Stomach (tissue), 9 donors: ENCODE measurements around the gene VIT. TPM values are rescaled to one million over a fixed set of nuclear protein-coding genes. Genes with fewer than 3 reads are reported as not detected.
A peak's percentile ranks its signal among the peaks of the same experiment; 100 is the strongest.

Experiments
- DNase-seq, 2 donors: peaks; one replicate each; pipeline versions ENCODE4 v3.0.0 to v3.0.0-alpha.2; 2013 to 2019
- H3K27ac ChIP-seq, 5 donors: fragments of 200-600 bp in 4 of 5; sonication (generic) in 4 of 5; one replicate each; pipeline ENCODE4 v1.5.1; 2013 to 2019; ENCODE audit warnings: mild to moderate bottlenecking in 1 of 5, moderate library complexity in 1 of 5
- H3K27me3 ChIP-seq, 3 donors: fragments of 200-600 bp; sonication (generic); one replicate each; pipeline ENCODE4 v1.5.1; 2017 to 2019; ENCODE audit warnings: mixed run types in 1 of 3
- H3K36me3 ChIP-seq, 4 donors: fragments of 200-600 bp; sonication (generic); 1 replicate in 3 of 4; 2 replicates in 1 of 4; pipeline ENCODE4 v1.5.1; 2016 to 2019
- H3K4me1 ChIP-seq, 4 donors: fragments of 200-600 bp; sonication (generic); one replicate each; pipeline ENCODE4 v1.5.1; 2016 to 2019
- H3K4me3 ChIP-seq, 4 donors: fragments of 200-600 bp; sonication (generic) in 3 of 4; one replicate each; pipeline ENCODE4 v1.5.1; 2016 to 2019; ENCODE audit warnings: mild to moderate bottlenecking in 1 of 4
- H3K9me3 ChIP-seq, 4 donors: fragments of 200-600 bp; sonication (generic); one replicate each; pipeline ENCODE4 v1.5.1; 2016 to 2019
- CTCF ChIP-seq, 7 experiments: fragments of 450-650 bp in 4 of 7; fragments of 200-600 bp in 3 of 7; sonication (generic) in 3 of 7; IDR thresholded peaks; one replicate each; pipeline ENCODE4 v1.5.1; 2016 to 2019; ENCODE audit warnings: antibody characterized with exemption in 7 of 7, control low read depth in 2 of 7, mild to moderate bottlenecking in 1 of 7
- EP300 ChIP-seq: sonication (generic); formaldehyde crosslinking; IDR thresholded peaks from one replicate; pipeline ENCODE4 v1.6.1; 2017; ENCODE audit warnings: antibody characterized with exemption
- POLR2A ChIP-seq, 4 donors: fragments of 450-650 bp; IDR thresholded peaks; one replicate each; pipeline ENCODE4 v1.6.1; 2016; ENCODE audit warnings: antibody characterized with exemption in 4 of 4, control low read depth in 2 of 4, mild to moderate bottlenecking in 1 of 4, moderate library complexity in 1 of 4
- POLR2AphosphoS5 ChIP-seq, 3 donors: sonication (generic); formaldehyde crosslinking; IDR thresholded peaks; one replicate each; pipeline ENCODE4 v1.6.1; 2016; ENCODE audit warnings: antibody characterized with exemption in 3 of 3
- WGBS, 5 donors: extraction: QIAGEN DNeasy Blood & Tissue Kit in 3 of 5; methylation state at CpG; one replicate each; pipeline versions ENCODE4 v1.1.5 to v1.1.7; 2013 to 2018; 5-methylcytosine and 5-hydroxymethylcytosine counted together
- intact Hi-C: fragments of 100-400 bp; cut with DNase I; formaldehyde crosslinking; loops from one replicate; pipeline ENCODE4 v1.15.1; 2023; ENCODE audit warnings: low total_unique reads
- polyA plus RNA-seq, 3 donors: library from polyadenylated mRNA; stranded (reverse); fragments of 200-250 nt; gene quantifications; one replicate each; pipeline ENCODE4 v1.2.3, GENCODE V29; 2013
- total RNA-seq, 5 donors: library from RNA; depleted of rRNA; stranded (reverse); fragments of >200 nt; gene quantifications; one replicate each; pipeline versions ENCODE4 v1.1.0 to v1.2.3, GENCODE V29; 2014 to 2016
- donor health status: healthy with polysubstance abuse.
- donor health status: Bipolar disorder and iron deficiency.
- donor health status: healthy.

The VIT gene
- total and polyA plus RNA-seq, 8 donors, result 0.12 to 9.1 (median 2.0) TPM; not detected in 2

- no peak overlapping the region for H3K4me3 ChIP-seq
- H3K4me1 ChIP-seq, result peaks cover 0 to 6% (median 3%) of the 10 kb centered on the region in 4 donors
- no peaks in the 10 kb centered on the region for H3K9me3 ChIP-seq
- H3K27me3 ChIP-seq, result no peaks in the 10 kb centered on the region
- intact Hi-C loops, result no loop called here
- no peaks in the 10 kb centered on the region for H3K36me3 ChIP-seq
- no peak for DNase-seq
- H3K27ac ChIP-seq, result no peak overlapping the region
- TF ChIP-seq POLR2A (IDR thresholded peaks at IDR 0.05), result no peak
- no peak for TF ChIP-seq POLR2AphosphoS5 (IDR thresholded peaks at IDR 0.05)
Observed at GRCh38 chr2:36659872-36660312, 36.6 kb upstream of the VIT start.

- TF ChIP-seq CTCF (IDR thresholded peaks at IDR 0.05) (no peak), POLR2A (IDR thresholded peaks at IDR 0.05) (no peak), POLR2AphosphoS5 (IDR thresholded peaks at IDR 0.05) (no peak), EP300 (no peak)
- 82 to 90% (median 85%) methylated on average over 8 of the region's 8 CpGs for WGBS, 5 donors
- H3K27ac ChIP-seq, result no peak overlapping the region
- no peak for DNase-seq
- no peak overlapping the region for H3K4me3 ChIP-seq
- intact Hi-C loops, result no loop called here
- peaks cover 0 to 6% (median 3%) of the 10 kb centered on the region in 4 donors for H3K4me1 ChIP-seq
- H3K9me3 ChIP-seq, result no peaks in the 10 kb centered on the region
- no peaks in the 10 kb centered on the region for H3K27me3 ChIP-seq
- no peaks in the 10 kb centered on the region for H3K36me3 ChIP-seq
Observed at GRCh38 chr2:36662638-36663037, 33.9 kb upstream of the VIT start.

GRCh38 chr2:36663295-36663694, 33.2 kb upstream of the VIT start:
- TF ChIP-seq CTCF (IDR thresholded peaks at IDR 0.05) (no peak), POLR2A (IDR thresholded peaks at IDR 0.05) (no peak), EP300 (no peak), POLR2AphosphoS5 (IDR thresholded peaks at IDR 0.05) (no peak)
- 39 to 57% (median 49%) methylated on average over 2 of the region's 2 CpGs for WGBS, 5 donors
- Histone ChIP-seq H3K27me3 (no peaks in the 10 kb centered on the region), H3K9me3 (no peaks in the 10 kb centered on the region), H3K36me3 (no peaks in the 10 kb centered on the region), H3K4me1 (peaks cover 0 to 6% (median 3%) of the 10 kb centered on the region in 4 donors), H3K4me3 (no peak overlapping the region), H3K27ac (no peak overlapping the region)
- DNase-seq, result no peak
- intact Hi-C loops, result no loop called here

GRCh38 chr2:36663851-36664695, 32.4 kb upstream of the VIT start:
- no peak for TF ChIP-seq EP300
- TF ChIP-seq CTCF (IDR thresholded peaks at IDR 0.05), result peak in 5 of 7 experiments; percentile 51 to 68 (median 60)
- TF ChIP-seq POLR2A (IDR thresholded peaks at IDR 0.05), result no peak
- peak in 1 of 3 donors; percentile 21 for TF ChIP-seq POLR2AphosphoS5 (IDR thresholded peaks at IDR 0.05)
- Histone ChIP-seq H3K27me3 (no peaks in the 10 kb centered on the region), H3K27ac (no peak overlapping the region), H3K9me3 (no peaks in the 10 kb centered on the region), H3K4me1 (peaks cover 0 to 6% (median 3%) of the 10 kb centered on the region in 4 donors), H3K4me3 (no peak overlapping the region), H3K36me3 (no peaks in the 10 kb centered on the region)
- DNase-seq, result peak in 1 of 2 donors; percentile 82
- 25 to 38% (median 34%) methylated on average over 12 of the region's 12 CpGs for WGBS, 5 donors
- intact Hi-C loops, result no loop called here

GRCh38 chr2:36664696-36665076, 31.8 kb upstream of the VIT start:
- TF ChIP-seq POLR2A (IDR thresholded peaks at IDR 0.05) (no peak), CTCF (IDR thresholded peaks at IDR 0.05) (no peak), EP300 (no peak), POLR2AphosphoS5 (IDR thresholded peaks at IDR 0.05) (no peak)
- intact Hi-C loops, result loop anchor here (5.0 kb wide), 1 partner anchor 317 kb away; no protein-coding TSS in a partner anchor
- no peaks in the 10 kb centered on the region for H3K36me3 ChIP-seq
- DNase-seq, result peak in 1 of 2 donors; percentile 44
- no peak overlapping the region for H3K4me3 ChIP-seq
- no peaks in the 10 kb centered on the region for H3K9me3 ChIP-seq
- H3K4me1 ChIP-seq, result peaks cover 0 to 6% (median 3%) of the 10 kb centered on the region in 4 donors
- 18 to 32% (median 29%) methylated on average over 1 of the region's 1 CpG for WGBS, 5 donors
- H3K27me3 ChIP-seq, result no peaks in the 10 kb centered on the region
- no peak overlapping the region for H3K27ac ChIP-seq
